SK-N-SH treated with all-trans-retinoic acid at 6 μM for 48 hours (cell line): ENCODE measurements around the gene CAPN12.
A peak's percentile ranks its signal among the peaks of the same experiment; 100 is the strongest.

ENCODE experiments used
- ATAC-seq: fragments of 200-7000 bp; cut with Tn5 transposase; 3 replicates; pipeline ENCODE4 v1.9.1; 2020; ENCODE audit warnings: mild to moderate bottlenecking, moderate library complexity
- BACH2 ChIP-seq: fragments of 250-450 bp; sonication (Bioruptor Pico); IDR thresholded peaks from 2 replicates; pipeline ENCODE4 v1.9.0; 2021; ENCODE audit warnings: mild to moderate bottlenecking, borderline replicate concordance
- CREB5 ChIP-seq: fragments of 250-450 bp; sonication (Bioruptor Pico); IDR thresholded peaks from 2 replicates; pipeline ENCODE4 v1.5.1; 2020; ENCODE audit warnings: low read depth, mild to moderate bottlenecking, moderate library complexity
- CSRNP3 ChIP-seq: fragments of 250-450 bp; sonication (Bioruptor Pico); IDR thresholded peaks from 2 replicates; pipeline ENCODE4 v1.5.1; 2021; ENCODE audit warnings: mild to moderate bottlenecking, moderate library complexity
- ESRRG ChIP-seq: fragments of 250-450 bp; sonication (Bioruptor Pico); IDR thresholded peaks from 2 replicates; pipeline ENCODE4 v1.6.1; 2021; ENCODE audit warnings: mild to moderate bottlenecking
- GLIS3 ChIP-seq: fragments of 250-450 bp; sonication (Bioruptor Pico); IDR thresholded peaks from 2 replicates; pipeline ENCODE4 v1.5.0; 2020; ENCODE audit warnings: mild to moderate bottlenecking, moderate library complexity
- ISL1 ChIP-seq: fragments of 250-450 bp; sonication (Bioruptor Pico); IDR thresholded peaks from 2 replicates; pipeline ENCODE4 v2.1.2; 2022; ENCODE audit warnings: mild to moderate bottlenecking, moderate library complexity
- OSR1 ChIP-seq: fragments of 250-450 bp; sonication (Bioruptor Pico); IDR thresholded peaks from 2 replicates; pipeline ENCODE4 v1.8.0; 2022; ENCODE audit warnings: moderate library complexity, mild to moderate bottlenecking, inconsistent platforms
- POU6F1 ChIP-seq: fragments of 250-450 bp; sonication (Bioruptor Pico); IDR thresholded peaks from 2 replicates; pipeline ENCODE4 v1.8.0; 2021; ENCODE audit warnings: low read depth, mild to moderate bottlenecking, moderate library complexity, borderline replicate concordance
- PPARA ChIP-seq: fragments of 250-450 bp; sonication (Bioruptor Pico); IDR thresholded peaks from 2 replicates; pipeline ENCODE4 v1.5.0; 2020; ENCODE audit warnings: mild to moderate bottlenecking, borderline replicate concordance
- SNAI2 ChIP-seq: fragments of 250-450 bp; sonication (Bioruptor Pico); IDR thresholded peaks from 2 replicates; pipeline ENCODE4 v1.5.0; 2020; ENCODE audit warnings: mild to moderate bottlenecking, moderate library complexity
- TCF4 ChIP-seq: fragments of 250-450 bp; sonication (Bioruptor Pico); IDR thresholded peaks from 2 replicates; pipeline ENCODE4 v1.8.0; 2021; ENCODE audit warnings: mild to moderate bottlenecking, moderate library complexity, borderline replicate concordance
- TSHZ2 ChIP-seq: fragments of 250-450 bp; sonication (Bioruptor Pico); IDR thresholded peaks from 2 replicates; pipeline ENCODE4 v1.5.0; 2020; ENCODE audit warnings: mild to moderate bottlenecking, moderate library complexity
- ZC3H10 ChIP-seq: fragments of 250-450 bp; sonication (Bioruptor Pico); IDR thresholded peaks from 2 replicates; pipeline ENCODE4 v1.5.1; 2021; ENCODE audit warnings: mild to moderate bottlenecking, moderate library complexity
- ZFP3 ChIP-seq: fragments of 250-450 bp; sonication (Bioruptor Pico); IDR thresholded peaks from 2 replicates; pipeline ENCODE4 v1.5.0; 2020; ENCODE audit warnings: mild to moderate bottlenecking, moderate library complexity
- ZFP30 ChIP-seq: fragments of 450-650 bp; formaldehyde crosslinking; IDR thresholded peaks from 2 replicates; pipeline ENCODE4 v1.5.0; 2022; ENCODE audit warnings: mild to moderate bottlenecking, moderate library complexity
- ZNF565 ChIP-seq: fragments of 450-650 bp; formaldehyde crosslinking; conservative IDR thresholded peaks from 2 replicates; pipeline ENCODE4 v1.5.0; 2020; ENCODE audit warnings: low read depth, mild to moderate bottlenecking, moderate library complexity
- ZNF70 ChIP-seq: fragments of 450-650 bp; formaldehyde crosslinking; IDR thresholded peaks from 2 replicates; pipeline ENCODE4 v1.5.0; 2020; ENCODE audit warnings: mild to moderate bottlenecking, moderate library complexity
- ZNF8 ChIP-seq: fragments of 450-650 bp; formaldehyde crosslinking; IDR thresholded peaks from 2 replicates; pipeline ENCODE4 v1.5.0; 2020; ENCODE audit warnings: mild to moderate bottlenecking, moderate library complexity
- TF ChIP-seq, protein P1 (sequence below): fragments of 250-450 bp; sonication (Bioruptor Pico); IDR thresholded peaks from 2 replicates; pipeline ENCODE4 v1.8.0; 2020; ENCODE audit warnings: mild to moderate bottlenecking, moderate library complexity, borderline replicate concordance

CAPN12 gene

GRCh38 chr19:38686530-38686888 is 57.8 kb downstream of the CAPN12 start:
- TF ChIP-seq TSHZ2 (CRISPR knock-in tag) (no peak), ZC3H10 (CRISPR knock-in tag) (no peak)
- no peak for ATAC-seq

GRCh38 chr19:38685666-38686529 is 58.4 kb downstream of the CAPN12 start:
- TF ChIP-seq ZFP3 (no peak), PPARA (CRISPR knock-in tag) (no peak), ESRRG (CRISPR knock-in tag) (no peak), POU6F1 (CRISPR knock-in tag) (no peak), ZFP30 (CRISPR knock-in tag) (no peak), SNAI2 (CRISPR knock-in tag) (0 out of 2 replicates have a peak, but pooled peaks have one; percentile 18)
- TF ChIP-seq, protein P1, sequence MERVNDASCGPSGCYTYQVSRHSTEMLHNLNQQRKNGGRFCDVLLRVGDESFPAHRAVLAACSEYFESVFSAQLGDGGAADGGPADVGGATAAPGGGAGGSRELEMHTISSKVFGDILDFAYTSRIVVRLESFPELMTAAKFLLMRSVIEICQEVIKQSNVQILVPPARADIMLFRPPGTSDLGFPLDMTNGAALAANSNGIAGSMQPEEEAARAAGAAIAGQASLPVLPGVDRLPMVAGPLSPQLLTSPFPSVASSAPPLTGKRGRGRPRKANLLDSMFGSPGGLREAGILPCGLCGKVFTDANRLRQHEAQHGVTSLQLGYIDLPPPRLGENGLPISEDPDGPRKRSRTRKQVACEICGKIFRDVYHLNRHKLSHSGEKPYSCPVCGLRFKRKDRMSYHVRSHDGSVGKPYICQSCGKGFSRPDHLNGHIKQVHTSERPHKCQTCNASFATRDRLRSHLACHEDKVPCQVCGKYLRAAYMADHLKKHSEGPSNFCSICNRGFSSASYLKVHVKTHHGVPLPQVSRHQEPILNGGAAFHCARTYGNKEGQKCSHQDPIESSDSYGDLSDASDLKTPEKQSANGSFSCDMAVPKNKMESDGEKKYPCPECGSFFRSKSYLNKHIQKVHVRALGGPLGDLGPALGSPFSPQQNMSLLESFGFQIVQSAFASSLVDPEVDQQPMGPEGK (CRISPR knock-in tag): no peak
- TF ChIP-seq, all 23 proteins: peak for 1

DNA sequence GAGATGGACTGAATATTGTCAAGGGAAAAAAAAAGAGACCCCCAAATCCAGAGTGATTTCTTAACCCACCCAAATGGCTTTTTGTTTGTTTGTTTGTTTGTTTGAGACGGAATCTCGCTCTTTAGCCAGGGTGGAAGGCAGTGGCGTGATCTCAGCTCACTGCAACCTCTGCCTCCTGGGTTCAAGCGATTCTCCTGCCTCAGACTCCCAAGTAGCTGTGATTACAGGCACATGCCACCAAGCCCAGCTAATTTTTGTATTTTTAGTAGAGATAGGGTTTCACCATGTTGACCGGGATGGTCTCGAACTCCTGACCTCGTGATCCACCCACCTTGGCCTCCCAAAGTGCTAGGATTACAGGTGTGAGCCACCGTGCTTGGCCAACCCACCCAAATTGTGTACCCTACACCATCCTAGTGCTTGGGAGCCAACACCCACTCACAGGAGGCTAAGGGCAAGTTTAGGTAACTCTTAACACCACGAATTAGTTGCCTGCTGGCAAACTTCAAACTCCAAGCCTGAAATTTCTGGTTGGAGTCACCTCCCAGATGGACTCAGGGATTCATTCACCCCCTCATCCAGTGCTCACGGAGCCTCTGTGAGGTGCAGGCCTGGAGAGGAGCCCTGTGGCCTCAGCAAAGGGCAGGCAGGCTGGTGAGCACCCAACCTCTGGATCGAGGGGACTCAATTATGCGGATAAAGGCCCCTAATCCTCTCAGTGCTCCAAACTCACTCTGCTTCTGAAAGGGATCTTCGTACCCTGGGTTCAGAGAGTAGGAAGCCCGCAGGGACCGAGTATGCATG is 59.2 kb downstream of the CAPN12 start:
- TF ChIP-seq CREB5 (no peak), SNAI2 (CRISPR knock-in tag) (no peak), OSR1 (no peak), ISL1 (CRISPR knock-in tag) (0 out of 2 replicates have a peak, but pooled peaks have one; percentile 3)
- no peak for ATAC-seq

More at GRCh38 chr19:38685666-38686529, 58.4 kb downstream of the CAPN12 start:
- ATAC-seq: peak; percentile 41

GRCh38 chr19:38684078-38684861 is 60.0 kb downstream of the CAPN12 start:
- ATAC-seq: peak; percentile 63
- TF ChIP-seq ZFP3 (0 out of 2 replicates have a peak, but pooled peaks have one; percentile 39), ZNF8 (no peak; the same call in 1 of the 2 replicates), ZNF70 (CRISPR knock-in tag) (no peak), PPARA (CRISPR knock-in tag) (no peak), BACH2 (CRISPR knock-in tag) (no peak), ISL1 (CRISPR knock-in tag) (peak; percentile 23; the same call in 1 of the 2 replicates), SNAI2 (CRISPR knock-in tag) (peak; percentile 86), CREB5 (no peak), TCF4 (CRISPR knock-in tag) (no peak), ZNF565 (no peak), ZFP30 (CRISPR knock-in tag) (no peak), OSR1 (peak; percentile 73; the same call in 1 of the 2 replicates), POU6F1 (CRISPR knock-in tag) (no peak), GLIS3 (no peak), ZC3H10 (CRISPR knock-in tag) (no peak; the same call in 1 of the 2 replicates), CSRNP3 (no peak), ESRRG (CRISPR knock-in tag) (no peak)
